Hypothalamus (tissue), 51 donors: Measurements from ENCODE around the gene HTT.

ENCODE experiments used
- DNase-seq, 51 donors: peaks; one replicate each; lab custom pipeline; 2025; lab: John Stamatoyannopoulos, UW

HTT gene

GRCh38 chr4:3074078-3074845 lies at the start of gene HTT, which contains the start of gene HTT-AS:
Gene HTT, plus strand, starts transcription at chr4:3074681. Its CDS starts 145 bp downstream, at chr4:3074826.
Gene HTT-AS, minus strand, starts transcription at chr4:3074538.
- peak; percentile 73 to 100 (median 98) for DNase-seq

DNA sequence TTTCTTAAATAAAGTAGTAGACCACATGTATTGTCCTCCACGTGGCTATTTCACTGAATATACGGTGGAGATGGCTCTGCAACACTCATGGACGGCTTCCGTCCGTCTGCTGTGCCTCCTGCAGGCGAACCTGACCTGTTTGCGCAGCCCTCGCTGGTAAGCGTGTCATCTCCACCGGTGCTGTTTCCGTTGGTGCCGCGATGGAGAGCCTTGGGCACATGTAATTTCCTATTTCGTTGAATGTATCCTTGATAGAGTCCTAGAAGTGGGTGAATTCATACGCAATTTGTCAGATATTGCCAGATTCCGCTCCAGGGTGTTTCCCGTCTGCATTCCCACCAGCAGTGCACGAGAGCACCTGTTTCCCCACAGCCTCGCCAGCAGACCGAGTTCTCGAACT lies 48.6 kb upstream of the HTT start:
- no peak for DNase-seq

DNA sequence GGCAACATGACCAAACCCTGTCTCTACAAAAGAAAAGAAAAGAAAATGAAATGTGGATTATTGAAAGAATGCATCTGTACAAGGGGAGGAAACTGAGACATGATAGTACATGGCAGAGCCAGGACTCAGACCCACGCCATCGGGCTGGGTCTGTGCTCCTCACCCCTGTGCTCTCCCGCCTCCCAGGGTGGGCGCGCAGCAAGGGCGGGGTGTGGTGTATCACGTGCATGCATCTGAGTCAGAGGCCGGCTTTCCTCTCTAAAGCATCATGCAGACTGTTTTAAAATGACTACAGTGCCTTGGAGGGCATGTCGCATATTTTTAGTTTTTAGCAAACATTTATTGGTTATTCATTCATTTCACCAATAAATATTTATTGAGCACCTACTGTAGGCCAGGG lies 47.9 kb upstream of the HTT start:
- DNase-seq = no peak

DNA sequence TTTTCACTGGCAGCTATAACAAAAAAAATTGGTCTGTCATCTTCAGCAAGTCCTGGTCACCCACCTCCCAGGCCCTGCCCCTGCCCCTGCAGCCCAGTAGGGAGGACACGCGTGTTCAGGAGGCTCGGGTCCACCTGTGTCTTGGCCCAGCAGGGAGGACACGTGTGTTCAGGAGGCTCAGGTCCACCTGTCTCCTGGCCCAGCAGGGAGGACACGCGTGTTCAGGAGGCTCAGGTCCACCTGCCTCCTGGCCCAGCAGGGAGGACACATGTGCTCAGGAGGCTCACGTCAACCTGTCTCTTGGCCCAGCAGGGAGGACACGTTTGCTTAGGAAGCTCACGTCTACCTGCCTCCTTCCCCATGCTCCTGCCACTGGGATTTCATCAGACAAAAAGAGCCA lies 45.0 kb upstream of the HTT start:
- no peak for DNase-seq

GRCh38 chr4:3030566-3031356 lies 43.7 kb upstream of the HTT start:
- no peak for DNase-seq

- DNase-seq = no peak
These were observed 43.0 kb upstream of the HTT start for GRCh38 chr4:3031357-3032082.

- DNase-seq = no peak
These were observed 40.2 kb upstream of the HTT start for GRCh38 chr4:3034231-3034630.

GRCh38 chr4:3035249-3035648 lies 39.2 kb upstream of the HTT start:
- no peak for DNase-seq

DNA sequence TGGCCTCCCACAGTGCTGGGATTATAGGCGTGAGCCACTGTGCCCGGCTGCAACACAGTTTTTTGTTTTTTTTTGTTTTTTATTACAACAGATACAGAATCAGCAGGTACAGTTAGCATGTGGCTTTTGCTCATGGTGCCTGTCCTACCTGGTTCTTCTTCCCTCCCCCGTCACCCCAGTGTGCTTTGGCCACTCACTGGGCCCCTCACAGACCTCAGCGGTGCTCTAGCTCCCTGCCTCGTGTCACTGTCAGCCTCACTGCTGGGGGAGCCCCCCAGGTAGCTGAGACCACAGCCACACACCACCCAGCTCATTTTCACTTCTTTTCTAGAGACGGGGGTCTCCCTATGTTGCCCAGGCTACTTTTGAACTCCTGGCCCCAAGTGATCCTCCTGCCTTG lies 38.8 kb upstream of the HTT start:
- DNase-seq = no peak

- DNase-seq = no peak
These were observed 38.1 kb upstream of the HTT start for GRCh38 chr4:3036131-3036952.

GRCh38 chr4:3037957-3038461 lies 36.5 kb upstream of the HTT start:
- peak in 2 of 51 donors; percentile 13 to 18 for DNase-seq

GRCh38 chr4:3039706-3040366 lies 34.6 kb upstream of the HTT start:
- no peak for DNase-seq

DNA sequence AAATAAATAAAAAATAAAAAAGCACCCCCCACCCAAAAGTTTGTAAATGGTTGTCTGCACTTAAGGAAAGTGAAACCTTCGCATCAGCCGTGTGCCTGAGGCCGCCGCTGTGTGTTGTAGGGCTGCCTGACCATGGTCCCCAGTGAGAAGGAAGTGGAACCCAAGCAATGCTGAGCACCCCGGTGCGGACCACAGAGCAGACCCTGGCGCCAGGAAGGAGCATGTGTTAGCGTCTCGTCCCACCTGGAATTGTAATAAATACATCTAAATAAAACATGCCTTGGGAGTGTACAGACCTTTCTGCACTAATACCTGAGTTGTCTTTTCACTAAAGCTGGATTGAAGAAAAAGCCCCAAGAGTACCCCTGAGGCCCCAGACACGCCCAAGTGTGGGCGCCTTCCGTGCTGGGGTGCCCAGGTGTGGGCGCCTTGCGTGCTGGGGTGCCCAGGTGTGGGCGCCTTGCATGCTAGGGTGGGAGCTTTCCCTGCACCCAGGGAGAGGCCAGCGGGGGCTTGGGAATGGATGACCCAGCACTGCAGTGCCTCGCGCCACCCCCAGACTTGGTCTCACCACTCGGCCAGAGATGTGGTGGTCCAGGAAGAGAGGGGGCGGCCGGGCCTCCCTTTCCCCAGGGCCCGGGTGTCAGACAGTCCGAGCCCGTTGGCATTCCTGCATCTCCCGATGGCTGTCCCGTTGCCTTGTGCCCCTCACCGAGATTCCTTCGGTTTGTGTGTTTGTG lies 33.9 kb upstream of the HTT start:
- no peak for DNase-seq

DNA sequence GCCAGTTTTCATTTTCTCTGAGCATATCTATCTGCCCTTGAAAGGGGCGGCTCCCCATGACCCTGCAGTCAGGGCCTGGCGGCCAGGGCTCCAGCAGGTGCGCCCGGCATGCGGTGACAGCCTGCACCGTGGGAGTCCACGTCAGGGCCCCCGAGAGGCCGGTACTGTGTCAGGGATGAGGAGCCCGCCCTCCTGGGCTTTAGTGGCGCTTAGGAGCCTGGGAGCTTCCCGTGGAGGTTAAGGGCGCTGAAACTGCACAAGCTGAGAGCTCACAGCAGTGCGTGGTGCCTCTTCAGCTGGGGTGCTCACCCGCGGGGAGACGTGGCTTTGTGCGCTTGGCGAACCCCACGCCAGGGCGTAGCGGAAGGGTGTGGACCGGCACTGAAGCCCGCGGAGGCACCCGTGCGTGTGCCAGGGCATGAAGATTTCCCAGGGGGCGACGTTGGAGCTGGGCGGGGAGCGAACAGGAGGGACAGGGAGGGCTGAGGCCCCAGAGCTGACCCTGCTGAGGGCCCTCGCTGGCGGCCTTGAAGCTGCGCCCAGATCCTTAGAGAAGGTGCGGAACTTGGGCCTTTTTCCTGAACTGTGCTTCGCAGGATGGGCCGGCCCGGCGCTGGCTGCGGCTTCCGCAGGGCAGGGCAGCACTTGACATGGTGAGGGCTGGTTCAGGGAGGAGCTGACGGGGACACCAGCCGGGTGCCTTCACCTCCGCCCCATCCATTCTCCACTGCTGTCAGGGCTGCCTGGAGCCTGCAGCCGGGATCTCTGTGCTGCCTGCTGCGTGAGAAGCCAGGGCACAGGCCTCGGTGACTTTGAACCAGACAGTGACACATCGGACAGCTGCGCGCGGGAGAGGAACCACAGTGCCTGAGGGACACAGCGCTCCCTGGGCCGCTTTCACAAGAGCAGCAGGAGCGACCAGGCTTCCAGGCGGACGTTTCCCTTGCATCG lies 33.0 kb upstream of the HTT start:
- peak in 18 of 51 donors; percentile 10 to 56 (median 36) for DNase-seq

- no peak for DNase-seq
These were observed 32.3 kb upstream of the HTT start for GRCh38 chr4:3042226-3042625.

GRCh38 chr4:3043282-3044020 lies 31.0 kb upstream of the HTT start:
- DNase-seq = no peak
